Stimulated activated CD4-positive, alpha-beta T cell treated with anti-CD3 and anti-CD28 coated beads, Interleukin-1b, Interleukin-23, amount 100 ng/mL, for 4 hours (primary cell): ENCODE measurements around the gene LAMB3.

ENCODE experiments used
- DNase-seq, 2 donors: peaks; one replicate each; pipeline ENCODE4 v3.0.0-alpha.2; 2020; ENCODE audit warnings: low read depth in 2 of 2

The LAMB3 gene

DNA sequence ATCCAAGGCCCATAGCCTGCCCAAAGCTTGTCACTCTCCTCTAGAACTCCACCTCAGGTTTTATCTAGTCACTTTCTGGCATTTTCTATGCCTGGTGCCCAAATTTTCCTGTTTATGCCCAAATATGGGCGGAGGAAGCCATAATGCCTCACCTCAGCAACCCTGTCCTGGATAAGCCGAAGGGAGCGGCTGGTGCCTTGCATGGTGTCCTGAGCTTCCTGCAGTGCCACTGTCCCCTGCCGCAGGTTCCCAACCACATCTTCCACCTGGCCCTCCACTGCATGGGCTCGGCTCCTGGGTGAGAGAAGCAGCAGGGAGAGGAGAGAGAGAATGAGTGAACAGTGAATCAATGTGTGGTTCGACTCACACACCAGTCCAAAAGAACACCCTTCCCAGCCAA lies 34.5 kb downstream of the LAMB3 start:
- DNase-seq: no peak

DNA sequence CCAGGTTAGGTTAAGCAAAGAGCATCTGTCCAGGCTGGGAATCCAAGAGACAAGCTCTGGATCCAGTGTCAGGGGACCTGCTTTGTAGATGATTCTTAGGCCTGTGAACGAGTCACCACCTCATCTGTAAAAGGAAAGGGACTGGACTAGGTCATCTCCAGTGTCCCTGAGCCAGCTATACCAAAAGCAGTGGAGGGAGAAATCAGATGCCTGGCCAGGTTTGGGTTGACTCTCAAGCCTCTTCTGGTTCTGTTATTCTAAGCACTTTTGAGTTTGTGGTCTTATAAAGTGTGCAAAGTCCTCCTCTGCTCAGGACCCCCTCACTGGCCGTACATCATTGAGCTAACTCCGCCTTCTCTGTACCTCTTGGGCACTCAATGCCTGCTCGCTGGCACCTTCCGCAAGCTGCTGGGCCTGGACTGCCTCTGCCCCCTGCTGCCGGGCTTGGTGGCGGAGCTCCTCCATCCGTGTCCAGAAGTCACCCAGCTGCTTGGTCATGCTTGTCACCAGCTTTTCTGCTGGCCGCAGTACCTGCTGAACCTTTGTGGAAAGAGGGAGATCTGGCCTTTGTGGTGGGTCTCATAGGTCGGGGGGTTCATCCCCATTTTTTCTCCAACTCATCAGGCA lies 35.1 kb downstream of the LAMB3 start:
- no peak for DNase-seq

DNA sequence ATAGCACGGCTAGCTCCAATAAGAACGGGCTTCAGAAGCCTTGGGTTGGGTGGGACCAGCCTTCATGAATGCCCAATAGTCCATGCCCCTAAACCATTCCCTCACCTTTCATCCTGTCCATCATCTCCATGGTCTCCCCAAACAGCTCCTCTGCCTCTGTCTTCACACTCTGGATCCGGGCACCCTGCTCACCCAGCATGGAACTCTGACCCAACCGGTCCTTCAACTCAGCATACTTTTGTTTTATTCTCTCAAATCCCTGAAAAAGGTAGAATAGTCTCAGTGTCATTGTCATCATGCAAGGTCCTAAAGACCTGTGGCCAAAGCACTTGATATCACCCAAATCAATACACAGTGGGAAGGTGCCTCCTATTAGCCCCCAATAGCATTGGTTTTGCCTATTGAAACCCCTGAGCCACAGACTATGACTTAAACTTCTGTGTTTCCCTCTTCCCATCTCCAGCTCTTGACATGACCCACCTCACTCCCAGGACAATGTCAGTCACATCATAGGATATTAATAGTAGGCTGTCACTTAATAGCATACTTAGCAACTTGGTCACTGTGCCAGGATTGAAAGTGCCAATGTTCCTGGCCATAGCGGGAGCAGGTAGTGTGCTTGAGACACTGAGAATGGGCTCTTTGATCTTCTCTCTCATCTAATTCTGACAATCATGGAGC lies 35.7 kb downstream of the LAMB3 start:
- DNase-seq: no peak

DNA sequence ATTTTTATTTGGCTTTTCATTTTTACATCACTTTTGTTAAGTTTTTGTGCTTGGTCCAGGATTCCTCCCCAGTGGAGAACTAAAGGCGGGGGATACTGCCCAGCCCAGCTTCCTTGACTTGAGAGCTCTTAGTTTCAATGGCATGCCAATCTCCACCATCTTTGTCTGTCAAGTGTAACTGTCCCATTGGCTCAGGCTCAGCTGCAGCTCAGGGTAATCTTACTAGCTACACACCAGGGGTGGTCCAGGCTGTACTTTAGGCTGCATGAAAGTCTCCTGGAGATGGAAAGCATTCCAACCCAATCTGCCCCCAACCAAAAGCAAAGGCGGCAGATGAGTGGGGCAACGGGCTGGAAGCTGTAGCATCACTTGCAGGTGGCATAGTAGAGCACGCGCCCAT lies 37.3 kb downstream of the LAMB3 start:
- no peak for DNase-seq

DNA sequence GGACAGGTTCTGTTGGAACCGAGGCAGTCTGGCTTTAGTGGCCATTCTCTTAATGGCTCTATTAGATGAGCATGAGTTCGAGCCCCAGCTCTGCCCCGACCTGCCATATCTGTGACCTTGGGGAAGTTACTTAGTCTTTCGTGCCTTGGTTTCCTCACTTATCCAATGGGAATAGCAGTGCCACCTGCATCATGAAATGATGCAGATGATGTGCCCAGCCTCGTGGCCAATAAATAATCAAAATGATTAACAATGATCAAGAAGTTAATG lies 38.1 kb downstream of the LAMB3 start:
- DNase-seq: no peak

DNA sequence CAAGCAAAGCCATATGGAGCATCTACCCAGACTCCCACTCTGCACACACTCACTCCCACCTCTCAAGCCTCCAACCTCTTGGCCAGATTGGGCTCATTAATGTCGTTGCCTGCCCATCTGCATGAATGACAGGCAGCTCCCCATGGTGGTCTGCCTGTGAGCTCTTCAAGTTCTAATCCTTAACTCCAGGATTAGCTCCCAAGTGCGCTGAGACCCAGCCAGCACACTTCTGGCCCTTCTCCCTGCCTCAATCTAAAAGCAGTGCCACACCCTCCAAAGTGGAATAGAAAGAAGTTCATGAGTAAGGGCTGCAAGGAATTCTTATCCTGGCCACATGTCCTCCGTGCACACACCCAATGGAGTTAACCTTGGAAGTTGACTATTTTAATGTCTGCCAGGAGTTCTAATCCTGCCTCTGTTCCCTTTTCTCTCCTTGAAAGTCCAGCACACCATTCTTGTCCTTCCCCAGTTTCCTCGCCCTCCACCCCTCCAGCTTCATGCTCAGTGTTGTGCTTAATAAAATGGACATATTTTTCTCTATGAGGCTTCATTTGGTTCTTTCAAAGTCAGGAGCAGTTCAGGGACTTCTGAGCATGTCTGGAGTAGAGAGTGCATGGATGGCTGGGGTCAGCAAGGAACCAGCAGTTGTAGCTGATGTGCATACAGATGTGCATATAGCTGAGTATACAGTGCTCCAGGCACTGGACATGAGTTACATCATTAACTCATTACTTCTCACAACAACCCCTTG lies 38.6 kb downstream of the LAMB3 start:
- DNase-seq: no peak

DNA sequence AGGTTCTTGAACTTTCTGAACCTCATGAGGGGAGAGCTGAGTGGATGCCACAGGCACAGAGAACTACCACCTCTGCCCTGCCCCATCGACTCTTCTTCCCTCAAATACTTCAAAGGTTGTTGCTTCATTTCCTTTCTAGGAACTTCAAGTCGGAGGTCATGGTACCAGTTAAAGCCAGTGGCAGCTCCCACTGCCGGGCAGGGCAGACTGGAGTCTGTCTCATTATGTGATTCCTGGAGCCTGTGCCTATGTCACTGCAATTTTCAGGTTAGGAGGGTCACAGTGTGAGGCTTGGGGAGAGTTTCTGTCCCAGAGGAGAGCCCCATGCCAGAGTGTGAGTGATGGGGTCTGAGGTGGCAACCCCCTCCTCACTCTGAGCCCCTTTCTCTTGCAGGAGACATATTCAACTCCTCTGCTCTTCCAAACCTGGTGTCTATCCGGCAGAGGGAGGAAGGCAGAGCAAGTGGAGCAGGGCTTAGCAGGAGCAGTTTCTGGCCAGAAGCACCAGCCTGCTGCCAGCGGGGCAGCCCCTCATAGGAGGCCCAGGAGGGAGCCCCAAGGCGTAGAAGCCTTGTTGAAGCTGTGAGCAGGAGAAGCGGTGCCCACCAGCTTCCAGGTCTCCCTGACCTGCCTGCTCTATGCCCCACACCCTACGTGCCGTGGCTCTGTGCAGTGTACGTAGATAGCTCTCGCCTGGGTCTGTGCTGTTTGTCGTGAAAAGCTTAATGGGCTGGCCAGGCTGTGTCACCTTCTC lies 39.4 kb downstream of the LAMB3 start:
- no peak for DNase-seq

DNA sequence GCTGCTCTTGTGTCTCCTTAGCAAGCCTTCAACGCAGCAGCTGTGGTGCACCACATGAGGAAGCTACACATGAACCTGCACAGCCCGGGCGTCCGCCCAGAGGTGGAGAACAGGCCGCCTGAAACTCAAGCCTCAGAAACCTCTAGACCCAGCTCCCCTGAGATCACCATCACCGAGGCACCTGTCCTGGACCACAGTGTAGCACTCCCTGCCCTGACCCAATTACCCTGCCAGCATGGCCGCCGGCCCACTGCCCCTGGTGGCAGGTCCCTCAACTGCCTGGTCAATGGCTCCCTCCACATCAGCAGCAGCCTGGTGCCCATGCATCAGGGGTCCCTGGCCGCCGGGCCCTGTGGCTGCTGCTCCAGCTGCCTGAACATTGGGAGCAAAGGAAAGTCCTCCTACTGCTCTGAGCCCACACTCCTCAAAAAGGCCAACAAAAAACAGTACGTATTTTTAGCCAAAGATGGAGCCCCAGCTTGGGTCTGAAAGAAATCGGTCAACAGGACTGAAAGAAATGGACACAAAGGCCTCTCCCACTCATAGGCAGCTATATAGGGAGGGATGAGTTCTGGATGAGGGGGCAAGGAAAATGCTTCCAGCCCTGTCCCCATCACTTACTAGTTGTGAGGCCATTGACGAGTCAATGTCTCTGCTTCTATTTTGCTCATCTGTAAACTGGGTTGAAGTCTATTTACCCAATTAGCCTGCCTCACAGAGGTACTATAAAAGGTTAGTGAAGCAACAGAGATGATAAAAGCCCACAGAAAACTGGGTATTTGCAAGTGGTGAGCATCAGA lies 40.3 kb downstream of the LAMB3 start:
- no peak for DNase-seq

DNA sequence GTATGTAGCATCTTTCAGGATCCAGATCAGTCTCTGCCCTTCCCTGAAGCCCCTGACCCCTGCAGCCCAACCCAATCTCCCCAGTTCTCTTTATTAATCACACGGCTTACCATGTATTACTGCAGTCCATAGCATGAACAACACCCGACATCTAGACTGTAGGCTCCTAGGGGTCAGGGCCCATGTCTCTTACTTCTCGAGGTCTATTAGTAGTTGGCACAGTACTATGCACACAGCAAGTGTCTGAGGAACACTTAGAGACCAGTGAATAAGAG lies 41.7 kb downstream of the LAMB3 start:
- no peak for DNase-seq

DNA sequence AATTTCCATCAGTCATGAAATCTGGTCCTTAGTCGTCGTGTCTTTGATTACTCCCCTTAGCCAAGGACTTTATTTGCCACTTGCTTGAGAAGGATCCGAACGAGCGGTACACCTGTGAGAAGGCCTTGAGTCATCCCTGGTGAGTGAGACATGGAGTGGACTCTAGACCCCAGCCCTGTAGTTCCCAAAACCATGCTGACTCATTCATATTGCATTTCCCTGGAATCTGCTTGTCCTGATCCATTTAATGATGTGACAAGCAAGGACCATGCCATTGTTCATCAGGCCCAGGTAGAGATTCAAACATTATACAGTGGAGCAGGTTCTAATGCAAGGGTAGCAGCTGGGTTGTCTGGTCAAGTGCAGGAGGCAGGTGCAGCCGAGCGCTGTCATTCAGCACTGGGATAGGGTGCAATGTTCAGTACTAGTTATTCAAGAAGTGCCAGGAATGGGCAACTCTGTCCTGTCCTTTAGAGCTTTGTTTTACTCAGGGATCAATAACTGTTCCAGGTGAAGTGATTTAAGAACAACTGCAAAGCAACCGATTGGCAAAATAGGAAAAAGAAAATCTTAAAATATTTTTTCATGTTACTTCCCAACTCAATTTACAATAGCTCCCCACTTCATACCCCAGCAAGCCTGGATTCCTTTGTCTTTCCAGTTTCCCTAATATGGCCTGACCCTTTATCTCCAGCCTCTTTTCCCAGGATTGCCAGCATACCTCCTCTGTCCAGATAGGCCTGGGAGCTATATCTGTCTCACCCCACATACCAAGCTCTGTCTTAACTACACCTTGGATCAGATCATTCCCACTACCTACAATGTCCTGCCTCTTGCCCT lies 42.2 kb downstream of the LAMB3 start:
- no peak for DNase-seq

DNA sequence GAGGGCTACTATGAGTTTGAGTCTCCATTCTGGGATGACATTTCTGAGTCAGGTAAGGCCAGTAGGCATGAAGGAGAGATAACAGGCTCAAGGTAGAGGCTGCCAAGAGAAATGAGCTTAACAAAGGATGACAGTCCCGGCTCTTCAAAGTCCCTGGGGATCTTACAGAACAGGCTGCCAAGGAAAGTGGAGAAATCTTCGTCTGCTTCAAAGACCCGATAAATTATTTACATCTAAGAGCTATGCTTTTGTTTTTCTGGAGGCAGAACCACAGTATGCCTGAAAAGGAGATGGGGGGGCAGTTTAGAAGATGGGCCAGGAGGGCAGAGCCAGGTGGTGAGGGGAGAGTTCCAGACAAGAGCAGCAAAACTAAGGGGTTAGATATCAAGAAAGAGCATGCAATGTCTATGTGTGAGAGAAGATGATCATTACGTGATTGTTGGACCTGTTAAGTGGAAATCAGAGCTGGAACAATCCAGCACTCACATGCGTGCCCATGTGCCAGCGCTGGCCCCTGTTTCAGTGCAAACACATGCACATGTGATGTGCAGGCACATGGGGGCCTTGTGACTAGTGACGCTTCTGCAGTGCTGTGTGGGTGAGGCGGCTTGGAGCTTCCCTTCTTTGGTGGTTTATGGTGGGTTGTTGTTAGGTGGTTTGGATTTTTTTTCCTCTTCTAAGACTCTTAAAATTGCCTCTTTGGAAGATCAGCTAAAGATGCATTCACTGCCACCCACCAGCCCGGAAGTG lies 43.0 kb downstream of the LAMB3 start:
- no peak for DNase-seq

DNA sequence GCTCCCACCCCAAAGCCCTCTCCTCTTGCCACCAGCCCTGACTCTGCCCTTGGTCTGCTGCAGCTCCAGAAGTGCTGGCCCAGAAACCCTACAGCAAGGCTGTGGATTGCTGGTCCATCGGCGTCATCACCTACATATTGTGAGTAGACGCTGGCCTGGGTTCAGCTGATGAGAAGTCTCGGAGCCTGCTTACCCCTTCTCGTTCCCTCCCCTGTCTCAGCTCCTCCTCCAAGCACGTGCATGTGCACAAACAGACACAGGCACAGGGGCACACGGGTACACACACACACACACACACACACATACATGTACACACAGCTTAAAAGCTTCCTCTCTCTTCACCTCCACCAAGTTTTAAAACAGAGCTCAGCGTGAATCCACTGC lies 44.4 kb downstream of the LAMB3 start:
- no peak for DNase-seq

DNA sequence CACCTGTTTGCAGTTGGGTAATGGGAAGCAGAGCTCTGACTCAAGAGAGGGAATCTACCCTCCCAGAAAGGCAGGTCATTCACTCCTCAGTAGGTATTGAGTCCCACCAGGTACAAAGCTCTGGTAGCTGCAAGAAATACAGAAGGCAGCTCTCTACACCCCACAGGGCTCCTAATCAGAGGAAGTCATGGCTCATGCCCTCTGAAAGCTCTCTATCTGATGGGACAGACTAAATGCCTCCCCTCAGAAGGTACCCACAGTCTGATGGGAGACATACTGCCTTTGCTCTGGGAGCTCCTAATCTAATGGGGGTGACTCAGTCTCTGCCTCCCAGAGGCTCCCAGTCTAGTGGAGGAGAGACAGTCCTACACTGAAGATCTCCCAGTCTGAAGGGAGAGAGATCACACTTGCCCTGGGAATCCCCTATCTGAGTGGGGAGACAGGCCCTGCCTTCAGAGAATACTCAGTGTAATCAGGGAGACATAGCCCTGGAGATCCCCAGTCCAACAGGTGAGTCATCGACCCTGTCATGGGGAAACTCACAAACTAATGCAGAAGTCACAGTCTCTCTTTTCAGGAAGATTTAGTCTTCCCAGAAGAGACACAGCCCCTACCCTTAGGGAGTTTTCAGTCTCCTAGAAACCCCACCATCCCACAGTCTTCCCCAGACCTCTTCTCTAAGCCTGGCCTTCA lies 45.0 kb downstream of the LAMB3 start:
- DNase-seq: no peak

DNA sequence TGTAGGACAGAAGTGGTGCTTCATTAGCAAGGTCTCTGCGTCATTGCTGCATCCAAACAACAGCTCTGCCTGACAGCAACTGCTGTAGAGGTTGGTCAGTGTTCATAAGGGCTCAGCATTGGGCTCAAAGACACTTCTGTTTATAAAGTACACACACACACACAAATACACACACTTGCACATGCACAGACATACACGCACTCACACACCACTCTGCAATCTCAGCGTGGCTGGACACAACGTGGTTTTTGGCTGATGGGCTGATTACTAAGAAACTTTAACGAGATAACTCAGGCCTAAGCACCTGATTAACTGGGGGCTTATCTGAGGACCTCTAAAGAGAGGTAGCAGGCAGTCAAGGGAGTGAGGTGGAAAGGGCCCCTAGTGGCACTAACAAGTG lies 48.3 kb downstream of the LAMB3 start:
- no peak for DNase-seq

DNA sequence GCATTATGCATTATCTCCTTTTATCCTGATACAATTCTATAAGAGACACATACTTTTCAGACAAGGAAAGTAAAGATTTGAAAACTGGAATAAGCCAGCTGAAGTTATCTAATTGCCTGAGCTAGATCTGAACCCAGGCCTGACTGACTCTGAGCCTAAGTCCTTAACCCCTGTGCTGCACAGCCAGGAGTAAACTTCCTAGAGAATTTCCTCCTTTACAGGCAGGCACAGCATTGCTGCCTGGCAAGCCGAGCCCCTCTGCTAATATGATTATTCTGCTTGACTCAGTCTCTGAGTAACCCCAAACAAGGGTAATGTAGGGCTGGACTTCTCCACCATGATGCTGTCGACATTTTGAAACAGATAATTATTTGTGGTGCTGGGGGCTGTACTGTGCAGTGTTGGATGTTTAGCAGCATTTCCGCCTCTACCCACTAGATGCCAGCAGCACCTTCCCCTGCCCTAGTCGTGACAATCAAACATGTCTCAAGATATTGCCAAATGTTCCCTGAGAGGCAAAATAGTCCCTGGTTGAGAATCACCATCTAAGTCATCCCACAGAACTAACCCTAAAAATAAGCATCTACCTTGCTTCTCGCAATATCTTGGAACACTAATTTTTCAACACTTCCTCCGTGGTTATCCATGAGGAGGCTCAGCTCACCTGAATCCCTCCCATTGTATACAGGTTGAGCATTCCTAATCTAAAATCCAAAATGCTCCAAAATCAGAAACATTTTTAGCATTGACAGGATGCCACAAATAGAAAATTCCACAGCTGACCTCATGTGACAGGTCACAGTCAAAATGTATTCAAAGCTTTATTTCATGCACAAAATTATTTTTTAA lies 50.2 kb downstream of the LAMB3 start:
- no peak for DNase-seq

DNA sequence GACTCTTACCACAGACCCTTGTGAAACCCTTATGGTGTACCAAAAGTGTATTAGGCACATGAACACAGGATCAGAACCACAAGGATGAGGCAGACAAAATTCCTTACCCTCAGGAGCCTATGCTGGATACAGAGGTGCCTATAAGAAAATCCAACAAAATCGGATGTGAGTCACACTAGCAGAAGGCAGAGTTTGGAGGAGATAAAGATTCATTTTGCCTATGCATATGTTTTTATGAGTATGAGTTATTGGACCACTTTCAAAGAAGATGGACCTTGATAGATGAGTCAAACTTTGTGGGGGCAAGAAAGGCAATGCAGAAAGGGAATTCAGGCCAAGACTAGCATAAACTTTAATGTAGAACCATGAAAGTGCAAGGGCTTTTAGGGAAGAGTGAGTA lies 51.7 kb downstream of the LAMB3 start:
- DNase-seq: no peak

DNA sequence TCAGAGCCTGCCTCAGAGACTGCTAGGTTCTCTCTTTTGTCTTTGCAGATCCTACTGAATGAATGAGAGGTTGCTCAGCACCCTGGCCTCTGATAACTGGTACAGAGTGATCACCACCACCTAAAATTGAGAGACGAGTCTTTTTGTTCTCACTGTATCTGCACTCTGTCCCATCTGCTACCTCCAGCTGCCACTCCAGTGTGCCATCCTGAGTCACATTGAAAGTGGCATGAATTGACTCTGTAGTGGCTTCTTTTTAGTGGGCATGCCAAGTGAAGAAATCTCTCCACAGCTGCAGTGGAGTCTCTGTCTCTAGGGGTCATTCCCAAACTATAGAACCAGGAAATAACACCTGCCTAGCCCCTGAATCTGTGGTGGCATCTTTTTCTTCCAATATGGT lies 54.0 kb downstream of the LAMB3 start:
- DNase-seq: no peak

DNA sequence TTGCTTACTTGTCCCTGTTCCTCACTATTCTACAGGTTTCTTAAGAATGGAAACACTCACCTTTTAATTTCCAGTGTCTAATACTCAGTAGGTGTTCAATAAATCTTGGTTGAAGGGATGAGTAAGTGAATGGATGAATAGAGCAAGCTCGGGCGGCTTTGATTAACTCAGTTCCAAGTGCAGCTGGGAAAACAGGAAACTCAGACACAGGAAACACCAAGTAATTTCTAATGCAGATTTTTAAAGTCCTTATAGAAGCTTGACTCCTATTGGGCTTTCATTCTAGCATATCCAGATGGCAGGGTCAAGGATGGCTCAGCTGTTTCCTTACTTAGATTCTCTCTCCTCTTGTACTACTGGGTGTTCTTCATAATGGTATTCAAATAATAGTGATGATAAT lies 54.7 kb downstream of the LAMB3 start:
- no peak for DNase-seq
